HEK293 (cell line): ENCODE measurements around the gene DUS1L.

Source experiments
- GLIS2 ChIP-seq: fragments of 450-650 bp; formaldehyde crosslinking; IDR thresholded peaks from 2 replicates; pipeline ENCODE4 v1.5.1; 2016; ENCODE audit warnings: missing biosample characterization, missing genetic modification characterization
- ZNF174 ChIP-seq: fragments of 450-650 bp; formaldehyde crosslinking; IDR thresholded peaks from 2 replicates; pipeline ENCODE4 v1.5.0; 2017; ENCODE audit warnings: missing biosample characterization, mild to moderate bottlenecking, missing genetic modification characterization
- ZNF2 ChIP-seq: fragments of 450-650 bp; formaldehyde crosslinking; IDR thresholded peaks from 2 replicates; pipeline ENCODE4 v1.5.1; 2016; ENCODE audit warnings: missing biosample characterization, missing genetic modification characterization
- ZNF501 ChIP-seq: fragments of 450-650 bp; formaldehyde crosslinking; IDR thresholded peaks from 2 replicates; pipeline ENCODE4 v1.5.1; 2016; ENCODE audit warnings: missing biosample characterization, missing genetic modification characterization
- ZNF530 ChIP-seq: fragments of 450-650 bp; formaldehyde crosslinking; IDR thresholded peaks from 2 replicates; pipeline ENCODE4 v1.5.1; 2016; ENCODE audit warnings: low read depth, missing biosample characterization, missing genetic modification characterization
- ZNF623 ChIP-seq: fragments of 450-650 bp; formaldehyde crosslinking; IDR thresholded peaks from 2 replicates; pipeline ENCODE4 v1.5.1; 2016; ENCODE audit warnings: missing biosample characterization, missing genetic modification characterization
- ZSCAN5A ChIP-seq: fragments of 450-650 bp; formaldehyde crosslinking; IDR thresholded peaks from 2 replicates; pipeline ENCODE4 v1.5.1; 2016; ENCODE audit warnings: missing biosample characterization, missing genetic modification characterization

DNA sequence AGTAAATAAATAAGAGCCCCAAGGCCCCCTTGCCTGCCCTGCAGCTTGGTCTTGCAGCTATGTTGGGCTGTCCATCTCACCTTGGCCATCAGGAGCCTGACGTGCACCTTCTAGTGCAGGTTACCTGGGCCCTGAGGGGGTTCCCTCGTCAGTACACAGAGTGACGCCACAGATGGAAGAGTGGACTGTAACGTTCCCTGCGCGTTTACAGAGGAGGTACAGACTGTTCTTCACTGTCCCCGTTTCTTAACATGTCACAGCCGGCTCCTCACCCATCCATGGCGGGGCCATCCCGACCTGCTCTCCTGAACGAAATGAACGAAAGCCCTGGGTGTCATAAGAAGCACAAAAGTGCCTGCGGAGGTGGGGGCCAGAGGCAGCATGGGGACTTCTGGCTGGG lies 48.3 kb upstream of the DUS1L start:
- TF ChIP-seq ZSCAN5A (tag by site-specific recombination) (no peak), ZNF530 (tag by site-specific recombination) (no peak), ZNF501 (no peak), ZNF174 (tag by site-specific recombination) (no peak), ZNF2 (tag by site-specific recombination) (no peak), ZNF623 (tag by site-specific recombination) (no peak), GLIS2 (no peak)
